ENCODE data around the gene MARK3. TPM values are rescaled to one million over a fixed set of nuclear protein-coding genes. Genes with fewer than 3 reads are reported as not detected.
A peak's percentile ranks its signal among the peaks of the same experiment; 100 is the strongest.

Gene MARK3
- total RNA-seq, 1 donor from 2014 or later = 74.9 TPM

DNA sequence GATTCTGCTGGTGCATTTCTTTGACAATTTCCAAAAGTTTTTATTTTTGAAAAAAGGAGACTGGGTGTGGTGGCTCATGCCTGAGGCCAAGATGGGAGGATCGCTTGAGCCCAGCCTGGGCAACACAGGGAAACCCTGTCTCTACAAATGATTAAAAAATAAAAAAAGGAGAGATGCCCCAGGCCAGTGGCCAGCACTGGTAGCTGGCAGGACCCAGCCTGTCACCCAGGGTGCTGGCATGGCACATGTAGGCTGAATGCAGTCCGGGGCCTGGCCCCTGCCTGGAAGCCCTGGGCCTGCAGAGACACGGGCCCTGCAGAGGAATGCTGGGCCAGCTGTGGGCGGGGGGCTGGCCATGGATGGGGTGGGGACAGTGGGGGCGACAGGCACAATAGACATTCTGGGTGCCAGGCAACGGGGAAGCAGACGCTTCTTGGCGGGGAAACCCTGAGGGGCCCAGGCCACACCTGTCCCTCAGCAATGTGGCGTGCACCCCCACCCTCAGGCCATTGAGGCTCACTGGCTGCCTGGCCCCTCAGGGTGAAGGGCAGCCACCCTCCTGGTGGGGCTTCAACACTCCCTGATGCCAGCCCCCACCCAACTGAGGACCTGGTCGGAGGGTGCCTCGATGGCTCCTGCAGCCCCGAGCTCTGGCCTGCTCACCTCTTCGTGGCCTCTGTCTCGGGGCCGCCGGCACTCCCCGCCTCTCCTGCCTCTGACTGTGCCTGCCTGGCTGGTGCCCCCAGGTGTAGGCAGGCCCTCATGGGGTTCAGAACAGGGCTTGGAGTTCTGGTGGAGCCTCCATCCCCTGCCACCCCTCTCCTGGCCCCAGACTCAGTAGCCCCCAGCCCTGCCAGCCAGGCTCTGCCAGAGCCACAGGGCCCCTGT is 155.8 kb downstream of the MARK3 start:
- no peak for DNase-seq

DNA sequence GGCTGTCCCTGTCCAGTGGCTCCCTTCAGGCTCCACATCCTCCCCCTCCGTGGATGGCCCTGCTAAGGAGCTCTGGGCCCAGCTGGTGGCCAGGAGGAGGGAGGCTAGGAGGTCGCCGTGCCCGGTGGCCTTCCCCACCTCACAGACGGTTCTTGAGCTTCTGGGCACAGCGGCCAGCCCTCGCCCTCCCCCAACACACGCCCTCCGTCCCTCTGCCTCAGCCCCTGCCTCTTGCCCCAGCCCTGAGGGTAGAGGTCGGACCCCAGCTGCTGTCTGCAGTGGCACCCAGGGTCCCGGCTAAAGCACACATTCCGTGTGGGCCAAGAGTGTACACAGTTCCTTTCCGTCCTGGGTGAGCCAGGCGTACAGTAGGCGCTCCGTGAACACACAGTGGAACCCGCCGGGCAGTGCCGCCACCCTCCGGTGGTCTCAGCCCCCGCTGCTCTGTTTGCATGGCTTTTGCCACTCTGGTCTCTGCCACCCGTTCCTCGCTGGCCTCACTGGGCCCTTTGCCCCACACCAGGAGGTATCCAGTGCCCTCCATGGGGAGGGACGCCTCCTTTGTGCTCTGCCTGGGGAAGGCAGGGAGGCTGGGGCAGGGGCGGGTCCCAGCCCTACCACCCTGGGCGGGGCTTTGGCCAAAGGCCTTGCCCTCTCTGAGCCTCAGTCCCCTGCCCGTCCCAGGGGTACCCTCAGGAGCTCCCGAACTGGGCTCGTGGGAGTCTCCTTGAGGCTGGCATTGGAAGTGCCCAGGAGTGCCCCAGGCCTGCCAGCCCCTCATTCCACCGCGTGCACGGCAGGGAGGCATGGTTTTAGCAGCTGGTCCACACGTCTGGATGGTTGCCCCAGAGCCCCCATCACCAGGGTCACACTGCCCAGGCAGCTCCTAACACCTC is 156.7 kb downstream of the MARK3 start:
- DNase-seq = no peak

DNA sequence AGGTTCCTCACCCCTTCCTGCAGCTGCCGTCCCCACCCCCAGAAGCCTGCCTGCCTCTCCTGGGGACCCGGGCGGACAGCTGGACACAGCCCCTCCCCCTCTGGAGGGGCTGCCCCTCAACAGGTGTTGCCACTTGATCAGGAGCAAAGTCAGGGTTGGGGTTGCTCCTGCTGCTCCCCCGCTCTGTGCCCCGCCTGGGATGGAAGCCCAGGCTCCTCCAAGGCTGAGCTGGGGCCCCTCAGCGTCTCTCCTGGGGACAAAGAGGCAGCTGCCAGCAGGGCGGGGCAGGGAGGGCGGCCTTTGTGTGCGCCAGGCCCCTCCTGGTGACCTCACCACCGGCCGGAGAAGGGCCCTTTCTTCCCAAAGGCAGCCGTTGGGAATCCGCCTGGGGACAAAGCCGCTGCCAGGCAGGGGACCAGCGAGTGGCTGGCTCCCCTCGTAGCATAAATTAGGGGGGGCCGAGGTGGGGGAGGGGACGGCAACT is 157.4 kb downstream of the MARK3 start:
- no peak for DNase-seq

DNA sequence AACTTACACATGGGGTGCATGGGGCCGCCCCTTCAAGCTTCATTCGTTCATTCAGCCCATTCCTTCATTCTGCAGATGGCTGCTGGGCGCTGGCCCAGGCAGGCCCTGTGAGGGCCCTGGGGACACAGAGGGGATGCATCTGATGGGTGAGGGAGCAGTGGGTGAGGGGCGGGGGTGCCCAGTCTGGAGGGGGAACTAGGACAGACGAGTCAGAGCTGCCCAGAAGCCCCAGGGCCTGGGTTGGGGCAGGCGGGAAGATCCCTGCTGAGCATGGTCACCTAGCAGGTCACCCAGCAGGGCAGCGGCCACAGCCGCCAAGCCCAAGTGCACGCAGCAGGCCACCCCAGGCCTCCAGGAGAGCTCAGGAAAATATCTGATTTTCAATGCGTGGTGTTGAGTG is 157.9 kb downstream of the MARK3 start:
- DNase-seq = no peak

DNA sequence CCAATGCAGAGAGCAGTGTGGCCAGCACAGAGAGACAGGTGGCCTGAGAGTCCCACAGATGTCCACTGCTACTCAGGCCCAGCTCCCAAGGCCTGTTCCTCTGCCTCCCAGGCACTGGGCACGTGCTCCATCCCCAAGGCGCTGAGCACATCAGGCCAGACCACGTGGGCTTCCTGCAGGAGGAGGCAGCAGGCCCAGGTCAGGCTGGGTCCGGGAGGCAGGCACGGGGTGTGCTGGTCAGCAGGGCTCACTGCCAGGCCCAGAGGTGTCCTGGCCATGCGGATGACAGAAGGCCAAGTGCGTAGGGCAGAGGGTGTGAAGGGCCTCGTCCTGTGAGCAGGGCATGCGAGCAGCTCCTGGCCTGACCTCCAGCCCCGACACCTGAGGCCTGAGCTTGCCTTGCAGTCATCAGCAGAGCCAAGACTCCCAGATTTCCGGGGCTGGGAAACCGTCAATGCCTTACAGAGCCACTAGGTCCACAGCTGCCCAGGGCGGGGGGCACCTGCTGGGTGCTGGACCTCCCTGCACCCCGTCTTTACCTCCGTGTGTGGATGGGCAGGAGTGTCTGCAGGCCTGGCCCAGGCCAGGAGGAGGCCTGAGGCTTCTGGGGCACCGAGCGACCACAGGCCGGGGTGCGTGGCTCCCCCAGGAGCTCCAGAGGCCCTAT is 158.6 kb downstream of the MARK3 start:
- DNase-seq = no peak

DNA sequence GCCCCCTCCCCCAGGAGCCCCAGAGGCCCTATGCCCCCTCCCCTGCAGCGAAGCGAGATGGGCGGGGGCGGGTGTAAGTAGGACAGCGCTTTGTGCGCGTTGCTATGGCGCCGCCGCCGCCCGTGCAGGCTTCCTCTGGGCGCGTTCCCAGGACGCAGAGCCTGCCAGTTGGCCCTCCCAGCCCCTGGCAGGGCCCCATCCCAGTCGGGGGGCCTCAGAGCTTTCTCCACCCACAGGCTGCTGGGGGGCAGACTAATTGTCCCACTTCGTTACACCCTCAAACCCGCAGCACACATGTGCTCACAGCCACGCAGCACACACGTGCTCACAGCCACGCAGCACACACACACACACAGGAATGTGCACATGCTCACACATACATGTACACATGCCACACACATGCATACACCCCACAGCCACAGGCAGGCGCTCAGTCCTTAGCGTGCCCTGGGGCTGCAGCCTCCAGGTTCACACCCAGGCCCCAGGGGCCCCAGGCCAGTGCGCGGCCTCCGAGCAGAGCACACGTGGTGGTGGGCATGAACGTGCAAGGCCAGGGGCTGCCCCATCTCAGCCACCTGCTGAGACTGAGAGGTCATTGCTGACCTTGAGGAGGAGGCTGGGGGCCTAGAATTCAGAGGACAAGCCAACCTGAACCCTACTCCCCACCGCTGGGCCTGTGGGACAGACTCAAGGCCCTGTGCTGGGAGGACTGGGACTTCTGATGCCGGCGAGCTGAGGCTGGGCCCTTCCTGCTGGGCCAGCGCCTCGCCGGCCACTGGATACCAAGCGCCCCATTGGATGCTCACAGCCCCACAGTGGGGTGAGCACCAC is 159.4 kb downstream of the MARK3 start:
- DNase-seq = no peak

DNA sequence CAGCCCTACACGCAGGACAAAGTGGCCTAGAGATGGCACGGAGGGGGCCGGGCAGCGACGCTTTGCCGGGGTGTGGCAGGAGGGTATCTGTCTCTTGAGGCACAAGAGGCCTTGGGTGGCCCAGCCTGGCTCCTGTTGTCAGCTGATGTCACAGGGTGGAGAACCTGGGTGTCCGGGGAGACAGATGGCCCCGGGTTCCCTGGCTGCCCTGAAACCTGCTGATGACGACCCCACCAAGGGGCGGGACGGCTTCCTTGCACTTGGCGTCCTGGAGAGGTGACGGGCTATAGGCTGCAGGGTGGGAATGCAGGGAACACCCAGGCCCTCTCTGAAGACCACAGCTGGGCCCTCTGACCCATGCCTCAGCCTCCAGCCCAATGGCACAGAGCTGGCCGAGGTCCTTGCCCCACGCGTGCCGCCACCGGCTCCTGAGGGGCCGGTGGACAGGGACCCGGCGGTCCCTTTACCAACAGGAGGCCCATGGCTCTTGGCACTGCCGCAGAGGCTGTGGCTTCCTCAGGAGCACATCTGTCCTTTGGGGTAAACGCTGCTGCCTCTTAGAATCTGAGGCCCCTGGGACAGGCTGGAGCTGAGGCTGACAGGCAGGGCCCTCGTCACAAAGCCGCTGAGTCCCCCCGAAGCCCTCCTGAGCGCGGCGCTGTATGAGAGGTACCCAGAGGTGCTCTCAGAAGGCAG is 160.2 kb downstream of the MARK3 start:
- DNase-seq = no peak

DNA sequence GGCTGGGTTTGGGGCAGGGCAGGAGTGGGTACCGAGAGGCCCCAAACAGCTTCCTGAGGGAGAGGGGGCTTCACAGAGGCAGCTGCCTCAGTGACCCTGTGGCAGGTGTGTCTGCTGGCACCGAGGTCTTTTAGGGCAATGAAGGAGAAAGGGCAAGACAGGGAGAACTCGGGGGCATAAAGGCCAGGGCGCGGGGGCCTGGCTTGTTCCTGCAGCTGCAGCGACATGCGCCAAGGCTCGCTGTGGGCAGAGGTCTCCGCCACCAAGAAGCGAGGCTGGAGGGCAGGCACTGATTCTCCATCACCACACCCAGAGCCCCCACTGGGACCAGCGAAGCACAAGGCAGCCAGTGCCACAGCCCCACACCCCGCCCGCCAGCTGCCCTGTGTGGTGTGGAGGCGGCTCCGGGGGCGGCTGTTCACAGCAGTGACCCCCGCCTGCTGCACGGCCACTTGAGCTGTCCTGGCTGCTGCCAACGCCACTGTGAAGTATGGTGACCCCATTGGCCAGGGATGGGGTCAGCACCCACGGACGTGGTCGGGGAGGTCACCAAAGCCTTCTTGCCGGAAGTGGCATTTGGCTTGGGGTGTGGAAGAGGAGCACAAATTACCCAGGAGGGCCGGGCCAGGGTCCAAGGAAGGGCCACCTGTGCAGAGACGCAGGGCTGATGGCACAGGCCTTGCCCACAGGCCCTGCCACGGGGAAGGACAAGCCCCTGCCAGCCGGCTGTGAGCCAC is 160.9 kb downstream of the MARK3 start:
- DNase-seq = no peak

DNA sequence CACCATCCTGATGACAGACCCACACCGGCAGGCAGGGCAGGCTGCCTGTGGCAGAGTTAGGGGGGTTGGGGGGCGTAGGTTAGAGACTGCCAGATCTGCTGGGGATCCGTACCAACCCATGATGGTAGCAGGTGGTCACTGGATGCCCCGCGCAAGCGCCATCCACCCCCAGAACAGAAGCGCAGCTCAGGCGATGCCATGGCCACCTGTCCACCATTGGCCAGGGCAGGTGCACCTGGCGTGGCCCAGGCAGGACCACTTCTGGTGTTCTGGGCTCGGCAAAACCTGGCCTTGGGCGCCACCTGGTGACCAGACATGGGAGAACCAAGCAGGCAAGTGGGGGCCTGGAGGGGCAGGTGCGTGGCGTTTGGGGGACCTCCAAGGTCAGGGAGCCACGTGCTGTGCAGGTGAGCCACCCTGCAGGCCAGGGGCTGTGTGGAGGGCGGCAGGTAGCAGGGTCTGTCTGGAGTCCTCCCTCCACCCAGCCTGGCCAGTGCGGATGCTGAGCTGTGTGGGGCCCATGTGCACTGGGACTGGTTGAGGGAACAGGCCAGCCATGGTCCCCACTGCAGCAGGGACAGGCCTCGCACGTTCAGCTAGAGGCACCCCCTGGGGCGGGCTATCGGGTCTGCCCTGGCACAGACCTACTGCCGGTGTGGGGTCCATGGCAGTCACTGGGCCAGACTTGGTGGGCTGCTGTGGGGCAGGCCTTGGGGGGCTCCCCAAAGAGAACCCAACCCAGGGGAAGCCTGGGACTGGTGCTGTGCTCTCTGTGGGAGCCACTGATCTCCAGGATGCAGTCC is 161.6 kb downstream of the MARK3 start:
- DNase-seq = peak; percentile 73

DNA sequence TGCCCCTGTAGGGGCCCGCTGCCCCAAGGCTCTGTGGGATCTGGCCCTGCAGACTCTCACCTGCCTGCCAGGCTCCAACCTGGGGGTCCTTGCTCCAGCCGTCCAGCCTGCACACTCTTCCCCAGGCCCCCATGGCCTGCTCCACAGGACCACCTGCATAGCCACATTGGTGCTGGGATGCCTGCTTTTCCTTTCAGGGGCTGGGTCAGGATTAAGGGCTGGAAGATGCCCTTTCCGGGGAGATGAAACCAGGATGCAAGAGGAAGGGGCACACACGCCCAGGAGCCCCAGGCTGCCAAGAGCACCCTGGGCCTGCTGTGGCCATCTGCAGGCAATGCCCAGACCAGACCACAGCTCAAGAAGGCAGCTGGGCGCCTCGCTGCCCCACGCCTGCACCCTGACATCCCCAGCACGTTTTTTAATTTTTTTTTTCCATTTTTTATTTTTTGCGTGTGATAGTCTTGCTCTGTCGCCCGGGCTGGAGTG is 162.3 kb downstream of the MARK3 start:
- DNase-seq = no peak

DNA sequence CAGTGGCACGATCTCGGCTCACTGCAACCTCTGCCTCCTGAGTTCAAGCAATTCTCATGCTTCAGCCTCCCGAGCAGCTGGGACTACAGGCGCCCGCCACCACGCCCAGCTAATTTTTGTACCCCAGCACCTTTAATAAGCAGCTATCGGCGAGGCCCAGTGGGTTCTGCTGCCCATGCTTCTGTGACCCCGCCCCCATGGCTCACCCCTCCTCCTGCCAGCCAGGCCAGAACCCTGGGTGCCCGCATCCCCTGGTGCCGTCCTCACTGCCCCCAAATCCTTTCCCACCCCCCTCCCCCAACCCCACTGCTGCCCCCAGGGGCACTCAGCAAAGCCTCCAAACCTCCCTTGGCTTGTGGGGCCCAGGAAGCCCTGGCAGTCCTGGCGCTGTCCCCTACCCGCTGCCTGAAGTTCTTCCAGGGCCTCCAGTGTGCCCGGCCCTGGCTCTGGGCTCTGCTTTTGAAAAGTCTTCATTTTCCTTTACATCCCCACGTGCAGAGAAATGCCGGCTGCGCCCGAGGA is 162.8 kb downstream of the MARK3 start:
- DNase-seq = no peak

DNA sequence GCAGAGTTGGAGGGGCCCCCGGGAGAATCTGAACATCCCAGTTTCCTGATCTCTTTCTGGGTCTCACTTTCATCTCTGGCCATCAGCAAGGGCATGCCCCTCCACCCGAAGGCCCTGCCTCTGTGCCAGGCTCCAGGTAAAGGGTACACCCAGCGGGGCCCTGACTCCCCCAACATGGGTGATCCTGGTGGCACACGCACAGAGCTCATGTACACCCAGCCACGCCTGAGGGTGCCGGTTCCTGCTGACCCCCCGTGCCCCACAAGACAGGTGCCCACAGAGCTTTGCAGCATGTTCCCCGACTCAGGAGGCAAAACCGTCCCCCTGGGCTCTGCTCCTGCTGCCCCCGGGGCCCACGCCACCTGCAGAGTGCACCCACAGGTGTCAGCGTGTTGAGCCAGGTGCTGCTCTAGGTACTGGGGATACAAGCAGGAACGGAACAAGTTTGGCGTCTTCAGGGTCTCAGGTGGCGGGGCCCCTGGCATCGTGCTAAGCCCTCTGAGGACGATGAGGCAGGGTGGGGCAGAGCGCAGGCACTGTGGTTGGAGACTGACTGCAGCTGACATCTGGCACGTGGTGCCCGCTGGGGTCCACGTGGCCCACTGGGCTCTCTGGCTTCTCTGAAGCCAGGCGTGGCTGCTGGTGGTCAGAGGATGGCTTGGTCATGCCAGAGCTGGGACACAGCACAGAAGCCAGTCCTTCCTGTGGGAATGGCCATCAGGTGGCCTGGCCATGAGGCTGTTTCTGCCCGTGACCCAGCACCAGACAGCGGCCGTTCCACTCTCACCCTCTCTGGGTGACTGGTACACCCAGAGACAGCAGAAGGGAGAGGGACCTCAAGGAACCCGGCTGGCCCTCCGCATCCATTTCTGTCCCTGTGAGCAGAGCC is 163.5 kb downstream of the MARK3 start:
- no peak for DNase-seq

DNA sequence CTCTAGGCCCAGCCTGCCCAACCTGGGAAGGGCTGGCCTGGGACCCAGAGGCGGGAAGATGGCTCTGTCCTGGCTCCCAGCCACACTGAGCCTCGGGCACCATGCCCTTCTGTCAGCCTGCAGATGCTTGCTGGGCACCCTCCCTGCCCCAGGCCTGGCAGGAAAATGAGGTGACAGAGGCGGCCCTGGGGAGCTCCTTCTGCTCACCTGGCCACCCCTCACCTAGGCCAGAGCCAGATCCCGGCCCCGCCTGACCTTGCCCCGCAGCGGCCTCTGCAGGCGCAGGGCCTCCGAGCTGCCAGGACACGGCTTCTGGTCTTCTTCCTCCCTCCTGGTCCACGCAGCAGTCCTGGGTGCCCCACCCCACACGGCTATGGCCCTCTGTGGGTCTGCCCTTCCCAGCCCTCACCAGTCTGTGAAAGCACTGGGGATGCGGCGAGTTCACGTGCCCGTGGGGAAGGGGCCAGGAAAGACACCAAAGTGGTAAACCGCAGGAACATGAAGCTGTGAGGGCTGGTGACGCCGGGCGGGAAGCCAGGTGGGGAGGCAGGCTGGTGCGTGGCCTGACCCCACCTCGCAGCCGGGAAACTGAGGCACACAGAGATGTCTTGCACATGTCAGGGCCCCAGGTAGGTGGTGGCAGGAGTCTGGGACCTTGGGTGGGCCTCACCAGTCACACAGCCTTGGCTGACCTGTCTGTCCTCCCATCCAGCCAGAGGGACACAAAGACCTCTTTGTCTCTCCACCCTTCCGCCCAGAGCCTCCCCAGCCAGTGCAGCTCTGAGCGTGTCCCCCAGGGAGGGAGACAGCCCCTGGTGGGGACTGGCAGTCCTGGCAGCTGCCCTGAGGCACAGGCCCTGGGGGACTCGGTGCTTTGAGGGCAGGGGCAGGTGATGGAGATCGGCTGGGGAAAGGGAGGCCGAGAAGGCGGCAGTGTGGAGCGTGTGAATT is 164.4 kb downstream of the MARK3 start:
- DNase-seq = no peak

DNA sequence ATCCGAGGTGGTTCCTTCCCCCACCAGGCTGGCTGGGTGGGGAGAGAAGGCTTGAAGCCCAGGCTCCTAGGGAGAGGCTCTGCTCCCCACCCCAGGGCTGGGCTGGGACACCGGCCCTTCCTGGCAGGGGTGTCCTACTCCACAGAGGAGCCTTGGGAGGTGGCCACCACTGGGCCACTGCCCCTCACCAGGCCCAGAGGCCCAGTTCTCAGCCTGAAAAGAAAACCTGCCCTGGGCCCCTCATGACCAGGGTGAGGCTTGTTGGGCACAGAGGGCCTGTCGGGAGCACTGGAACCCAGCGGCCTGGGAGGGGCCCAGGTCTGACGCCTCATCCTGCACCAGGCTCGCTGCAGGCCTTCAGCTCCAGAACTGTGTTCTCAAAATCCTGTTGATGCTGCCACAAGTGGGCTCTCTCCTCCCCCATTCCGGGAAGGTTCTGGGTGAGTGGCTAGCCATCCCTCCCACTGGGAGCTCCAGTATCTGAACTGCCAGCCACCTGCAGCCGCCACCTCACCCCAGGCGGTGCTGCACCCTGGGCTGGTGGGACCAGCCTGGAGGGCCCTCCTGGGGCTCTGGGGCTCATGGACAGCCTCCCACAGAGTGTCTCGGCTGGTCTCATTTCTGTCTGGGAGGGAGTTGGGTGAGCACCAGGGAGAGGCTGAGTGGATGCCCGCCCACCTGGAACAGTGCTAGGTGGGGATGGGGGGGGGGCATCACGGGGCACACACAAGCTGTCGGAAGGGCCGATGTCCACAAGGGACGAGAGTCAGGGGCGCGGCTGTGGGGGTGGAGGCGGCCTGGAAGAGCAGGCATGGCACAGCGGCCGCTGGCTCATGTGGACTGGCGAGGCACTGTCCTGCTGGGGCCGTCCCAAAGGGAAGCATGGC is 165.5 kb downstream of the MARK3 start:
- DNase-seq = no peak

DNA sequence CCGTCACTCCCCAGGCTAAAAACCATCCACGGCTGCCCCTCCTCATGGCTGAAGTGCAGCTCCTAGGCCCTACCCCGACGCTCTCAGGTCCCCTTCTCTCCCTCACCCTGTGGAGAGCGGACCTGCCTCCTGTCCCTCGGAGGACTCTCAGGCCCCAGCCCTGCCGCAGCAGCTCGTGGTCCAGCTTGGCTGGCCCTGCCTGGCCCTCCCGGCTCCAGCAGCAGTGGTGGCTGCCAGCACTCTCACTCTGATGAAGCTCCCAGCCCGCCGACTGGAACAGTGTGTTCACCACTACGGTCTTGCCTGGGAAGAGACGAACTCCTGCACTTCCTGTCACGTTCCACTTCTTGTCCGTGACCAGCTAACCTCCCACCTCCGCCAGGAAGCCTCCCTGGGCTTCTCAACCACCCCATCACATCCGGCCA is 166.1 kb downstream of the MARK3 start:
- DNase-seq = no peak
